OCI-LY7 (cell line): Measurements from ENCODE around the gene ZNF311. TPM values are rescaled to one million over a fixed set of nuclear protein-coding genes. Genes with fewer than 3 reads are reported as not detected.

Source experiments
- BruUV-seq: library from RNA; stranded (reverse); fragments of 400-500 nt; replicated peaks from 2 replicates; lab custom pipeline; 2021; lab: Mats Ljungman, UMichigan
- CTCF ChIA-PET: fragments of 300-600 bp; sonication (Branson Sonifier 250); formaldehyde crosslinking; loops from one replicate; lab custom pipeline; 2022; ENCODE audit warnings: antibody characterized with exemption; ENCODE audit not compliant: unreplicated experiment; lab: Charles Lee
- POLR2A ChIA-PET: fragments of 300-600 bp; sonication (Branson Sonifier 250); formaldehyde crosslinking; loops from one replicate; lab custom pipeline; 2022; ENCODE audit warnings: antibody characterized with exemption; lab: Charles Lee
- DNase-seq: peaks from one replicate; pipeline ENCODE4 v3.0.0-alpha.2; 2015; ENCODE audit warnings: low spot score
- H2AFZ ChIP-seq: fragments of 200-600 bp; sonication (generic), shearing (Covaris generic); 2 replicates; pipeline ENCODE4 v1.6.1; 2014; ENCODE audit warnings: mild to moderate bottlenecking, antibody characterized with exemption, low read length, moderate library complexity
- H3K27ac ChIP-seq: fragments of 200-600 bp; sonication (generic); 2 replicates; pipeline ENCODE4 v1.5.1; 2014; ENCODE audit warnings: mixed run types, low read depth, mild to moderate bottlenecking, moderate library complexity, low read length, inconsistent platforms; ENCODE audit not compliant: poor library complexity, severe bottlenecking
- H3K36me3 ChIP-seq: fragments of 200-600 bp; sonication (generic); 2 replicates; pipeline ENCODE4 v1.6.1; 2014; ENCODE audit warnings: mild to moderate bottlenecking, antibody characterized with exemption, low read length, moderate library complexity, mixed read lengths; ENCODE audit not compliant: insufficient read depth
- H3K4me1 ChIP-seq: fragments of 200-600 bp; sonication (generic); 2 replicates; pipeline ENCODE4 v1.5.1; 2014; ENCODE audit warnings: mild to moderate bottlenecking, low read length; ENCODE audit not compliant: insufficient read depth, poor library complexity, severe bottlenecking
- H3K4me2 ChIP-seq: fragments of 200-600 bp; sonication (generic); 2 replicates; pipeline ENCODE4 v1.6.1; 2014; ENCODE audit warnings: mild to moderate bottlenecking, low read length
- H3K4me3 ChIP-seq: fragments of 200-600 bp; sonication (generic); 2 replicates; pipeline ENCODE4 v1.5.1; 2014; ENCODE audit warnings: mild to moderate bottlenecking, low read depth, low read length; ENCODE audit not compliant: poor library complexity, severe bottlenecking
- H3K79me2 ChIP-seq: fragments of 200-600 bp; sonication (generic); 2 replicates; pipeline ENCODE4 v1.6.1; 2016; ENCODE audit warnings: low read depth, mild to moderate bottlenecking, low read length, moderate library complexity, mixed read lengths; ENCODE audit not compliant: insufficient read depth
- H3K9me2 ChIP-seq: fragments of 200-600 bp; sonication (generic); 2 replicates; pipeline ENCODE4 v1.6.1; 2016; ENCODE audit warnings: mild to moderate bottlenecking, low read length, mixed read lengths; ENCODE audit not compliant: insufficient read depth
- H3K9me3 ChIP-seq: fragments of 200-600 bp; sonication (generic); 2 replicates; pipeline ENCODE4 v1.6.1; 2014; ENCODE audit warnings: mild to moderate bottlenecking, mixed run types, low read length, mixed read lengths
- H4K20me1 ChIP-seq: fragments of 200-600 bp; sonication (generic); 2 replicates; pipeline ENCODE4 v1.6.1; 2014; ENCODE audit warnings: mild to moderate bottlenecking, antibody characterized with exemption, low read length, moderate library complexity, mixed read lengths; ENCODE audit not compliant: insufficient read depth
- EZH2phosphoT487 ChIP-seq: fragments of 200-600 bp; sonication (generic); IDR thresholded peaks from 2 replicates; pipeline ENCODE4 v1.6.1; 2018; ENCODE audit warnings: low read depth, borderline replicate concordance, mild to moderate bottlenecking, mixed run types, antibody characterized with exemption, low read length, moderate library complexity, mixed read lengths
- intact Hi-C: fragments of 100-400 bp; cut with micrococcal nuclease; formaldehyde crosslinking; loops from one replicate; pipeline ENCODE4 v1.10.0; 2022; ENCODE audit not compliant: unreplicated experiment
- total RNA-seq, 2 experiments: library from RNA; depleted of rRNA in 1 of 2; stranded (reverse); fragments of >200 nt in 1 of 2; shearing (Covaris generic) in 1 of 2; gene quantifications; 2 replicates each; pipeline ENCODE4 v1.2.3, GENCODE V29; 2014 to 2022
- TF ChIP-seq, protein P1 (sequence below): fragments of 200-600 bp; sonication (generic); conservative IDR thresholded peaks from 2 replicates; pipeline ENCODE4 v1.5.1; 2014; ENCODE audit warnings: mild to moderate bottlenecking, antibody characterized with exemption, low read length, moderate library complexity, mixed read lengths

The ZNF311 gene
- total RNA-seq, 2 experiments from 2014 or later = not detected

DNA sequence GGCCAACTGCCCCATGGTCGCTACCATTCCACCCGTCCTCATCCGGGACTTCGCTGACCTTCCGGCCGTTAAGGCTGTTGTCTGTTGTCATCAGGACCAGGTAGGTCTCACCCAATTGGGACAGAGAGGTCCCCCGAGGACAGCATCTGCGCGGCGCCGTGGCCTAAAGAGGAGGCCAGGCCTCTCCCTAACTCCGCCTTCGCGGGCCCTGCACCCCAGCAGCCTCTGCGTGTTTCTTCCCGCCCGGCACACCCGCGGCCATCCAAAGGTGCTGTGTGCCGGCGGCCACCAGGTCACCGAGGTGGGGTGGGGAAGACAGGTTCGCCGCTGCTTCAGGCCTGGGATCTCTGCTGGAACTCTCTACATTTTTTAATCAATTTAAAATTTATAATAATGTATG is 30.8 kb upstream of the ZNF311 start:
- ChIA-PET POLR2A (no interaction called here), CTCF (no interaction called here)
- Histone ChIP-seq H4K20me1 (no peaks in the 10 kb centered on the region), H3K4me1 (peaks cover 3% of the 10 kb centered on the region), H3K36me3 (no peaks in the 10 kb centered on the region), H3K4me3 (no peak overlapping the region), H3K79me2 (no peaks in the 10 kb centered on the region), H3K9me3 (no peaks in the 10 kb centered on the region), H3K4me2 (no peak overlapping the region), H3K27ac (no peak overlapping the region), H3K9me2 (no peaks in the 10 kb centered on the region), H2AFZ (no peak overlapping the region)
- DNase-seq = no peak
- TF ChIP-seq, protein P1, sequence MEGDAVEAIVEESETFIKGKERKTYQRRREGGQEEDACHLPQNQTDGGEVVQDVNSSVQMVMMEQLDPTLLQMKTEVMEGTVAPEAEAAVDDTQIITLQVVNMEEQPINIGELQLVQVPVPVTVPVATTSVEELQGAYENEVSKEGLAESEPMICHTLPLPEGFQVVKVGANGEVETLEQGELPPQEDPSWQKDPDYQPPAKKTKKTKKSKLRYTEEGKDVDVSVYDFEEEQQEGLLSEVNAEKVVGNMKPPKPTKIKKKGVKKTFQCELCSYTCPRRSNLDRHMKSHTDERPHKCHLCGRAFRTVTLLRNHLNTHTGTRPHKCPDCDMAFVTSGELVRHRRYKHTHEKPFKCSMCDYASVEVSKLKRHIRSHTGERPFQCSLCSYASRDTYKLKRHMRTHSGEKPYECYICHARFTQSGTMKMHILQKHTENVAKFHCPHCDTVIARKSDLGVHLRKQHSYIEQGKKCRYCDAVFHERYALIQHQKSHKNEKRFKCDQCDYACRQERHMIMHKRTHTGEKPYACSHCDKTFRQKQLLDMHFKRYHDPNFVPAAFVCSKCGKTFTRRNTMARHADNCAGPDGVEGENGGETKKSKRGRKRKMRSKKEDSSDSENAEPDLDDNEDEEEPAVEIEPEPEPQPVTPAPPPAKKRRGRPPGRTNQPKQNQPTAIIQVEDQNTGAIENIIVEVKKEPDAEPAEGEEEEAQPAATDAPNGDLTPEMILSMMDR = no peak
- TF ChIP-seq EZH2phosphoT487 = no peak
- no TSS peak for BruUV-seq
- intact Hi-C loops = no loop called here

DNA sequence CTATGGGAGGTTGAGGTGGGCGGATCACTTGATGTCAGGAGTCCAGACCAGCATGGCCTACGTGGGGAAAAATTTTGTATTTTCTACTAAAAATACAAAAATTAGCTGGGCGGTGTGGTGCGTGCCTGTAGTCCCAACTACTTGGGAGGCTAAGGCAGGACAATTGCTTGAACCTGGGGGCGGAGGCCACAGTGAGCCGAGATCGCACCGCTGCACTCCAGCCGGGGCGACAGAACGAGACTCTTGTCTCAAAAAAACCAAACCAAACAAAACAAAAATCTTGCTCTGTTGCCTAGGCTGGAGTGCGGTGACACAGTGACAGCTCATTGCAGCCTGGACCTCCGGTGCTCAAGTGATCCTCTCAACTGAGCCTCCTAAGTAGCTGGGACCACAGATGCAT is 23.7 kb upstream of the ZNF311 start:
- no peak for DNase-seq
- Histone ChIP-seq H3K36me3 (no peaks in the 10 kb centered on the region), H3K4me3 (no peak overlapping the region), H3K79me2 (no peaks in the 10 kb centered on the region), H3K4me1 (no peaks in the 10 kb centered on the region), H4K20me1 (no peaks in the 10 kb centered on the region), H3K27ac (no peak overlapping the region), H2AFZ (no peak overlapping the region), H3K9me2 (no peaks in the 10 kb centered on the region), H3K9me3 (no peaks in the 10 kb centered on the region), H3K4me2 (no peak overlapping the region)
- no peak for TF ChIP-seq EZH2phosphoT487
- TF ChIP-seq, protein P1 = no peak
- ChIA-PET CTCF (no interaction called here), POLR2A (no interaction called here)
- intact Hi-C loops = no loop called here
- BruUV-seq = no TSS peak

DNA sequence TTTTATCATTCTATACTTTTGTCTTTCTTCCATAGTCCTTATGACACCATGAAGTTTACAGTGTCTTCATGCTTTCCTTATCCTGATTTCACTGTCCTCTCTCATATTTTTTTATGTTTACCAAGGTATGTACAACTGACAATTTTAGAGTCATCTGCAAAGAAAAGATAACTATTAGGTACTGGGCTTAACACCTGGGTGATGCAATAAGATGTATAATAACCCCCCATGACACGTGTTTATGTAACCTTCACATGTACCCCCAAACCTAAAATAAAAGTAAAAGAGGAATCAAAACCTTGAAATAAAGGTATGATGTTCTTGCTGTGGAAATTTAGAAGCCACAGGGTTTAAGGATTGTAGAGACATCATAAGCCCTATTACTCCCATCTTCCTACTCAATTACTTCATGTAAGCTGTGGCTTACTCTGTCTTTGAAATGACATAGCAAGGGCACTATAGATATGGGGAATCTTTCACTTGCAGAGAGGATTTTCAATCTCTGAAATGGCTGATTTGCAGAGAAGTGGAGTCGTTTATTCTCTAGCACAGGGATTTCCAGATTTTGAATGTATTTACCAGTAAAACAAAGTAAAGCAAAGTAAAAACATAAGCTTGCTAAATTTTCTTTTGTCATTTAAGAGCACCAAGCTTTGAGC is 20.9 kb upstream of the ZNF311 start:
- Histone ChIP-seq H3K27ac (no peak overlapping the region), H4K20me1 (no peaks in the 10 kb centered on the region), H2AFZ (no peak overlapping the region), H3K79me2 (no peaks in the 10 kb centered on the region), H3K36me3 (no peaks in the 10 kb centered on the region), H3K9me3 (no peaks in the 10 kb centered on the region), H3K9me2 (no peaks in the 10 kb centered on the region), H3K4me2 (no peak overlapping the region), H3K4me1 (no peaks in the 10 kb centered on the region), H3K4me3 (no peak overlapping the region)
- DNase-seq = no peak
- TF ChIP-seq, protein P1 = no peak
- TF ChIP-seq EZH2phosphoT487 = no peak
- ChIA-PET POLR2A (interaction anchor here (0.6 kb wide), 1 partner anchor 470 kb away, joined by 3 read pairs; no protein-coding TSS in a partner anchor), CTCF (no interaction called here)
- intact Hi-C loops = no loop called here
- no TSS peak for BruUV-seq
